Activated naive CD8-positive, alpha-beta T cell treated with anti-CD3 and anti-CD28 coated beads, Interleukin-2, amount 50 U/mL, for 24 hours (primary cell): ENCODE data around the gene HOMER1.
"Not testable (repeated sequence)": the region's sequence is repeated elsewhere in the genome, so short reads cannot be mapped to it uniquely, and the experiment has no call there.

ENCODE experiments used
- ATAC-seq: fragments of 150-1000 bp; cut with Tn5 transposase; one replicate; pipeline ENCODE4 v1.10.0; 2021
- DNase-seq: peaks from one replicate; pipeline ENCODE4 v3.0.0; 2021
- H3K27ac Mint-ChIP-seq: one replicate; pipeline ENCODE4 v1.8.0; 2021; ENCODE audit warnings: mild to moderate bottlenecking, mixed read lengths
- H3K27me3 Mint-ChIP-seq: one replicate; pipeline ENCODE4 v1.8.0; 2021; ENCODE audit warnings: mixed read lengths
- H3K36me3 Mint-ChIP-seq: one replicate; pipeline ENCODE4 v1.8.0; 2021; ENCODE audit warnings: low read depth, mixed read lengths
- H3K4me1 Mint-ChIP-seq: one replicate; pipeline ENCODE4 v1.8.0; 2021; ENCODE audit warnings: mixed read lengths
- H3K4me3 Mint-ChIP-seq: one replicate; pipeline ENCODE4 v1.8.0; 2021; ENCODE audit warnings: mild to moderate bottlenecking, moderate library complexity, mixed read lengths
- H3K9me3 Mint-ChIP-seq: one replicate; pipeline ENCODE4 v1.8.0; 2021; ENCODE audit warnings: mixed read lengths

The HOMER1 gene

DNA sequence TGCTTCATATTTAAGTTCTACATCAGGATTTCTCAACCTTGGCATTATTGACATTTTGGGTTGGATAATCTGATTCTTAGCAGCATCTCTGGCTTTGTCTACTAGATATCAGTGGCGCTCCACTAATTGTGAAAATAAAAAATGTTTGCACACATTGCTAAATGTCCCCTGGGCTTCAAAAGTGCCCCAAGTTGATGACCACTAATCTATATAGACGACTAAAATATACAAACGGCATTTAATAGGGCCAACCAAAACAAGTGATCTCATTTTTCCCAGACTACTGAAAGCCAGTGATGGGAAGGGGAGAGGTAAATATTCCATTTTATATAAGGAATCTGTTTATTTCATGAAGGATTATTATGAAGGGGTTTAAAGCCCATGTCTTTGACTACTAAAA, 118.6 kb downstream of the HOMER1 start:
- Mint-ChIP-seq H3K4me3 (no peak overlapping the region), H3K9me3 (no peaks in the 10 kb centered on the region), H3K27ac (no peak overlapping the region), H3K36me3 (peaks cover 16% of the 10 kb centered on the region), H3K4me1 (no peaks in the 10 kb centered on the region), H3K27me3 (no peaks in the 10 kb centered on the region)
- DNase-seq (no peak), ATAC-seq (no peak)

DNA sequence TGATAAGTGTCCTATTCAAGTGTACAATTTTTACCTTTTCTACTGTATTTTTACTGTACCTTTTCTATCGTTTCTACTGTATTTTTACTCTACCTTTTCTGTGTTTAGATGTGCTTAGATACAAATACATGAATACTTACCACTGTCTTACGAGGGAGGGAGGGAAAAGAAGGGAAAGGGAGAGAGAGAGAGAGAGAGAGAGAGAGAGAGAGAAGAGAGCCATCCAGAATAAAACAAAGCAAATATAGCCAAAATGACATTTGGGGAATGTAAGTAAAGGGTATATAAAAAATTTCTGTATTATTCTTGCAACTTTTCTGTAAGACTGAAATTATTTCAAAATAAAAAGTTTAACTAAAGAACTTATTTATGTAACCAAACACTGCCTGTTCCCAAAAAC, 121.2 kb downstream of the HOMER1 start:
- H3K4me3 Mint-ChIP-seq: no peak overlapping the region
- no peaks in the 10 kb centered on the region for H3K27me3 Mint-ChIP-seq
- no peaks in the 10 kb centered on the region for H3K4me1 Mint-ChIP-seq
- peaks cover 17% of the 10 kb centered on the region for H3K36me3 Mint-ChIP-seq
- no peak overlapping the region for H3K27ac Mint-ChIP-seq
- DNase-seq (no peak), ATAC-seq (no peak)
- no peaks in the 10 kb centered on the region for H3K9me3 Mint-ChIP-seq

DNA sequence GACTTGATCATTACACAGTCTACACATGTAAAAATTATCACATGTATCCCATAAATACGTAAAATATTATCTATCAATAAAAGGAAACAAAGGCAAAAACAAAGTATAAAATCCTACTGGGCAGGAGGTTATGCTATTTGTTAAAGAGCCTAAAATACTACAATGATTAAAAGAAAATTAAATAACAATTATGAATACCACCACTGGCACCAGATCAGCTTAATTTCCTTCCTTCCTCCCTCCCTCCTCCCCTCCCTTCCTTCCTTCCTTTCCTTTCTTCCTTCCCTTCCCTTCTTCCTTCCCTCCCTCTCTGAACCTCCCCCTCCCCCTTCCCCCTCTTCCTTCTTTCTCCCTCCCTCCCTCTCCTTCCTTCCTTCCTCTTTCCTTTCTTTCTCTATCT, 127.3 kb downstream of the HOMER1 start:
- DNase-seq (no peak), ATAC-seq (no peak)
- H3K4me1 Mint-ChIP-seq: no peaks in the 10 kb centered on the region
- H3K9me3 Mint-ChIP-seq: peaks cover 27% of the 10 kb centered on the region
- no peak overlapping the region for H3K27ac Mint-ChIP-seq
- H3K36me3 Mint-ChIP-seq: peaks cover 32% of the 10 kb centered on the region
- no peak overlapping the region for H3K4me3 Mint-ChIP-seq
- peaks cover 3% of the 10 kb centered on the region for H3K27me3 Mint-ChIP-seq

DNA sequence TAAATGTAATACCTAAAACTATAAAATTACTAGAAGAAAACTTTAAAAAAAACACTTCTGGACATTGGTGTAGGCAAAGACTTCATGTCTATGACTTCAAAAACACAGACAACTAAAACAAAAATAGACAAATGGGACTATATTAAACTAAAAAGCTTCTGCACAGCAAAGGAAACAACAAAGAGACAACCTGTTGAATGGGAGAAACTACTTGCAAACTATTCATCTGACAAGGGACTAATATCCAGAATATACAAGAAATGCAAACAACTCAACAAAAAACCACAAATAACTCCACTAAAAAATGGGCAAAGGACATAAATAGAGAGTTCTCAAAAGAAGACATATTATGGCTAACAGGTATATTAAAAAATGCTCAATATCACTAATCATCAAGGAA, 128.8 kb downstream of the HOMER1 start:
- not testable (repeated sequence) for H3K27ac Mint-ChIP-seq, H3K4me1 Mint-ChIP-seq, DNase-seq, H3K27me3 Mint-ChIP-seq, H3K4me3 Mint-ChIP-seq, ATAC-seq
- peaks cover 34% of the 10 kb centered on the region for H3K9me3 Mint-ChIP-seq
- H3K36me3 Mint-ChIP-seq: peaks cover 38% of the 10 kb centered on the region

DNA sequence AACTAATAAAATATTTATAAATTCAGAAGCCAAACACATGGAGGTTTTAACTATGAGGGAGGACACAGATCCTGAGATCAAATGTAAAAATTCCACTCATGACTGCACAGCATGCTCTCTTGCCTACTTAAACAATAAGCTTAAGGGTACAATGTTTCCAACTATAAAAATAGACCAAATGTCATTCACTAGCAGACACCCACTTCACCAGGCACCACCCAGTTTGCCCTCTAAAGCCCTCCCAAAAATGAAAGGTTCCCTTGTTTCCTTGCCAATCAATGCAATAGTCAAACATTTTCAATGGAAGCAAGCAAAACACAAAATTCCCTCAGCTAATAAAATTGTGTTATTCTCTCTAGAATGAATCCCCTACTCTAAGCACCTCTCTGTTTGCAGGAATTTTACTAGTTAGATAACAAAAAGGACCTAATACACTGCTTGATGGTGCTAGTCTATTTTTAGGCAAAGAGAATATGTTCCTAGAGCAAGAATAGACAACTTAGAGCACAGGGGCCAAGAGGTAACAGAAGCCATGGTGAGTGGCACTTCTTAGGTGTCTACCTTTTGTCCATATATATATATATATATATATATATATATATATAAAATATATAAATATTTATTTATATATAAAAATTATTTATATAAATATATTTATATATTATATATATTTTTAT, 135.3 kb downstream of the HOMER1 start:
- Mint-ChIP-seq H3K27me3 (no peaks in the 10 kb centered on the region), H3K27ac (no peak overlapping the region), H3K4me1 (no peaks in the 10 kb centered on the region), H3K9me3 (peaks cover 33% of the 10 kb centered on the region), H3K36me3 (peaks cover 27% of the 10 kb centered on the region), H3K4me3 (no peak overlapping the region)
- DNase-seq (no peak), ATAC-seq (no peak)

DNA sequence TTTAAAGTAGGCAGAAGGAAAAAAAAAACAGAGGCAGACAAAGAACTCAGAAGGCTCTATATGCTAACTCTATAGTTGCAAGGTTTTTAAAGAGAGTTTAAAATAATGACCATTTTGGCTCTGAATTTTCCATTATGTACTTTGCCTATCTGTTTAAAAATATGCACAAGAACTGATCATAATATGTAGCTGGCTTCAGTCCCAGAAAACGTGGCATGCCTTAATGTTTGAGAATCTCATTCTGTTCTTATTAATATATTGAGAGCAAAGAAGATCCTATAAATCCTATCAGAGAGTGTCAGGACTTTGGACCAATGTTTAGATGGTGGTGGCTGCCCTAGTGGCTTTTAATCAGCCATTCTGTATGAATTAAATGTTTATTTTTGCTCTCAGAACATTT, 156.5 kb downstream of the HOMER1 start:
- DNase-seq: no peak
- no peak overlapping the region for H3K27ac Mint-ChIP-seq

DNA sequence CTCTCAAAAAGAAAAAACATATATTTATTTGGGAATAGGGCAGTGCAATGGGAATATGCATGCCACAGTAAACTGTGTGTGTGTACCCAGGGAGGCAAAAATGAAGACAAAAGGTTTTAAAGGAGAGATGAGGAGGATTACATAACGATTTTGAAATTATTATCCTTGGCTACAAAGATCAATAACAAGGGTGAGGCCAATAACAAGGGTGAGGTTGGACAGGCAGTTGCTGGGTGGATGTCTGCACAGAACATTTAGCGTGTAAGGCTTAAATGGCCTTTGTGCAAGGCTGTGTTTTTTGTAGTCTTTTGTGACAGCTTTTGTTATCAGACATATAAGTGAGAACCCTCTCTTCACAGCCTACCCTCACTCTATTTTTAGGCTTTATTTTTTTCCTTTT, 164.1 kb downstream of the HOMER1 start:
- Mint-ChIP-seq H3K4me3 (no peak overlapping the region), H3K27ac (no peak overlapping the region), H3K4me1 (no peaks in the 10 kb centered on the region), H3K9me3 (no peaks in the 10 kb centered on the region), H3K27me3 (no peaks in the 10 kb centered on the region), H3K36me3 (no peaks in the 10 kb centered on the region)
- no peak for ATAC-seq
- DNase-seq: no peak

More for the DNA sequence above, 156.5 kb downstream of the HOMER1 start:
- Mint-ChIP-seq H3K36me3 (no peaks in the 10 kb centered on the region), H3K9me3 (no peaks in the 10 kb centered on the region), H3K27me3 (peaks cover 6% of the 10 kb centered on the region), H3K4me3 (no peak overlapping the region), H3K4me1 (no peaks in the 10 kb centered on the region)
- no peak for ATAC-seq

DNA sequence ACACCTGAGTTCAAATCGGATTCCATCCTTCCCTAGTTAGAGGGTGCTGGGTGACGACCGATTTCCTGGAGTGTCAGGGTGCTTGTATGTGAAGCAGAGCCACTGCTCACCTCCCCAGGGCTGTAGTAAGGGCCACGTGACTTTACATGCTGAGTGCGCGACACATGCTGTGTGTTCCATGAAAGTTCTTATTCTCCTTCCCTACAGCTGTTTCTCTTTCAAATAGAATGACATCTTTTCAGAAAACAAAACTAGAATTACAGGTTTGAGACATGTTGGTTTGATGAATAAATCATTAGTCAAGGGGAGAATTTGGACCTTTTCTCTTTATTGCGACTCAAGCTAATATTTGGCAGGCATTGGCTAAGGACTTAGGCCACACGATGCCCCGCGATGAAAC, 164.9 kb downstream of the HOMER1 start:
- no peaks in the 10 kb centered on the region for H3K9me3 Mint-ChIP-seq
- H3K36me3 Mint-ChIP-seq: no peaks in the 10 kb centered on the region
- DNase-seq (no peak), ATAC-seq (no peak)
- no peaks in the 10 kb centered on the region for H3K27me3 Mint-ChIP-seq
- no peak overlapping the region for H3K27ac Mint-ChIP-seq
- no peaks in the 10 kb centered on the region for H3K4me1 Mint-ChIP-seq
- H3K4me3 Mint-ChIP-seq: no peak overlapping the region

DNA sequence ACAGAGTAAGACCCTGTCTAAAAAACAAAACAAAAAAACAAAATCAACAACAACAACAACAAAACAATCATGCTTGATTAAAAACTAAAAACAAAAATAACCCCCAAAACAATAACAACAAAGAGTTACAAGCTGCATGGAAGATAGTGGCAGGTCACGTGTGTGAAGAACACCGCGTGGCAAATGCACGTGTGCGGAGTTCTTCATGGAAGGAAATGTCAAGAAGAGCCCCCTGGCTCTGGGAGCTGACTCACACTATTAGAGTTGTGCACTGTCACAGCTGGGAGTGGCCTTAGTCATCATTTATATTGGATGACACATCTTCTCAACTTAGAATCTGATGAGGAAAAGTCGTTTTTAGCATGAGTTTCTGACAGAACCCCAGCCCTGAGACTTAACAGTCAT, 167.5 kb downstream of the HOMER1 start:
- DNase-seq: no peak
- ATAC-seq: no peak
- H3K27ac Mint-ChIP-seq: no peak overlapping the region

DNA sequence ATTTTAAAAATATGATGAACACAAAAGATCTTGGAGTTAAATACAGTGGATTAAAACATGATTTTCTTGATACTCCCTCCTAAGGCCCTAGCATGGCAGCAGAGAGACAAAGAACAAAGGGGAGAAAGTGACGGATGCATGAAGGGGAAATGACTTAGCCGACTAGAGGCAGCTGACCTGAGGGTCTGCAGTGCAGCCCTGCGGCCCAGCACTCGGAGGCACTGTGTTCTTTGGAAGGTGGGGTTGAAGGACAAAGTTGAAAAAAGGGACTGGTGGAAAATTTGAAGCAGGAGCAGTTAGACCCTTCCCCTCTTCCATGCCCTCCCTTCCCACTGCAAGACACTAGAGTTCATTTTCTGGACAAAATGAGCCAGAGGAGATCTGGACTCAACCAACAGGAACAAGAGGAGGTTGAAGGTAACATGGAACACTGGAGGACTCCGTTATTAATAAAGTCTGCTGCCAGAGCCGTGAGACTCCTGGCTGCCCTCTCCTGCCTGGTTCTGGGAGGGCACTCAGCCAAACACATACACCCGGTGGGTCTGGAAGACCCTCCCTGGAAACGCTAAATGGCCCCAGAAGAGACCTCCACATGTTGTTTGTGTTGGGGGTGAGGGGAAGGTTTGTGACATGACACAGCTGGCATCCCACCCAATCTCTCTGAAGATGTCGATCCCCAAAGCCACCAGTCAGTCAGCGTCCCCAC, 179.9 kb downstream of the HOMER1 start:
- no peak for ATAC-seq

More for the DNA sequence above, 167.5 kb downstream of the HOMER1 start:
- no peaks in the 10 kb centered on the region for H3K9me3 Mint-ChIP-seq
- no peak overlapping the region for H3K4me3 Mint-ChIP-seq
- no peaks in the 10 kb centered on the region for H3K27me3 Mint-ChIP-seq
- H3K4me1 Mint-ChIP-seq: no peaks in the 10 kb centered on the region
- no peaks in the 10 kb centered on the region for H3K36me3 Mint-ChIP-seq

DNA sequence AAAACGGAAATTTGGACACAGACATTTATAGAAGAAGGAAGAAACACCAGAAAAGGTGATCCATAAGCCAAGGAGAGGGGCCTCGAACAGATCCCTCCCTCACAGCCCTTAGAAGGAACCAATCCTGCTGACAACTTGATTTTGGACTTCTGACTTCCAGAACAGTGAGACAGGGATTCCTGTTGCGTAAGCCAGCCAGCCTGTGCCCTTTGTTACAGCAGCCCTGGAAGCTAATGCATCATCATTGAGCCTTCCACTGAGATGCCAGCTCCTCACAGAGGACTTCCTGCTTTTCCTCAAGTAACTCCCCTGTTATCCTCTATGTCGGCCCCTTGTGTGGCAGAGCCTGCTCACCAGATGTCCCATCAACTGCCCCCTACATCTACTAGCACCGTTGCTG, 183.9 kb downstream of the HOMER1 start:
- Mint-ChIP-seq H3K36me3 (no peaks in the 10 kb centered on the region), H3K4me1 (no peaks in the 10 kb centered on the region), H3K9me3 (no peaks in the 10 kb centered on the region), H3K4me3 (no peak overlapping the region), H3K27ac (no peak overlapping the region), H3K27me3 (peaks cover 12% of the 10 kb centered on the region)
- ATAC-seq (no peak), DNase-seq (no peak)

More for the DNA sequence above, 179.9 kb downstream of the HOMER1 start:
- H3K9me3 Mint-ChIP-seq: peaks cover 4% of the 10 kb centered on the region
- no peaks in the 10 kb centered on the region for H3K36me3 Mint-ChIP-seq
- no peak for DNase-seq
- peaks cover 22% of the 10 kb centered on the region for H3K27me3 Mint-ChIP-seq
- H3K4me1 Mint-ChIP-seq: no peaks in the 10 kb centered on the region
- no peak overlapping the region for H3K4me3 Mint-ChIP-seq
- no peak overlapping the region for H3K27ac Mint-ChIP-seq

DNA sequence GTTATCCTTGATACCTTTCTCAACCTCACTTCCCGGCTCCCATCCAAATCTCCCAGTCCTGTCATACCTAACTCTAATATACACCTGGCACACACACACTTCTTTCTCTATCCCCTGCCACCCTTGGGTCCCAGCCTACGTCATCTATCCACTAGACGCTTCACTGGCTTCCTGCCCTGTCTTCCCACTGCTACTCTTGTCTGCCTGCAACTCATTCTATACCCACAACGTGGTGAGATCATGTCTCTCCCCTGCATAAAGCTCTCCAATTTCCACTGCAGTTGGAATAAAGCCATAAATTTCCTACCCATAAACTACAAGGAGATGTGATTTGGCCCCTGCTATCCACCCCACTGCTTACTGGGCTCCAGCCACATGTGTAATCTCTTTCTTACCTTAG, 184.5 kb downstream of the HOMER1 start:
- no peak for DNase-seq
- no peak overlapping the region for H3K27ac Mint-ChIP-seq
- peaks cover 9% of the 10 kb centered on the region for H3K27me3 Mint-ChIP-seq
- H3K4me3 Mint-ChIP-seq: no peak overlapping the region
- no peaks in the 10 kb centered on the region for H3K4me1 Mint-ChIP-seq
- H3K36me3 Mint-ChIP-seq: no peaks in the 10 kb centered on the region
- H3K9me3 Mint-ChIP-seq: no peaks in the 10 kb centered on the region
- ATAC-seq: no peak
